H1 (cell line): ENCODE measurements around the gene SEMA6A. TPM values are rescaled to one million over a fixed set of nuclear protein-coding genes. Genes with fewer than 3 reads are reported as not detected.

ENCODE experiments used
- CTCF ChIA-PET: fragments of 300-600 bp; sonication (Branson Sonifier 250); formaldehyde crosslinking; loops from one replicate; lab custom pipeline; 2021; ENCODE audit not compliant: partially characterized antibody; lab: Charles Lee
- POLR2A ChIA-PET: fragments of 300-600 bp; sonication (Branson Sonifier 250); formaldehyde crosslinking; loops from one replicate; lab custom pipeline; 2021; ENCODE audit warnings: inconsistent platforms; ENCODE audit not compliant: partially characterized antibody; lab: Charles Lee
- DNase-seq, 2 experiments: peaks; one replicate each; pipeline versions ENCODE4 v3.0.0 to v3.0.0-alpha.2; 2010 to 2022; ENCODE audit warnings: low spot score in 2 of 2, low read depth in 1 of 2, mixed read lengths in 1 of 2
- FAIRE-seq: peaks from 2 replicates; lab custom pipeline; 2011; peaks lifted over from hg19 to GRCh38; lab: Jason Lieb, UNC
- H2AFZ ChIP-seq: 2 replicates; pipeline ENCODE4 v1.8.1; 2012; ENCODE audit warnings: low read length, inconsistent platforms
- H2AK5ac ChIP-seq: 2 replicates; pipeline ENCODE4 v1.6.1; 2013; ENCODE audit warnings: low read depth, low read length
- H2BK120ac ChIP-seq: replicated peaks from 2 replicates; pipeline ENCODE3; 2013; ENCODE audit warnings: low read depth, low read length, inconsistent platforms
- H2BK12ac ChIP-seq: 2 replicates; pipeline ENCODE4 v1.6.1; 2013; ENCODE audit warnings: low read depth, low read length
- H2BK15ac ChIP-seq: 2 replicates; pipeline ENCODE4 v1.6.1; 2013; ENCODE audit warnings: low read length
- H2BK20ac ChIP-seq: 2 replicates; pipeline ENCODE4 v1.6.1; 2013; ENCODE audit warnings: low read length
- H2BK5ac ChIP-seq: 2 replicates; pipeline ENCODE4 v1.6.1; 2013; ENCODE audit warnings: low read depth, low read length
- H3K14ac ChIP-seq: 2 replicates; pipeline ENCODE4 v1.6.1; 2013; ENCODE audit warnings: inconsistent platforms; ENCODE audit not compliant: insufficient read length
- H3K18ac ChIP-seq: 2 replicates; pipeline ENCODE4 v1.6.1; 2013; ENCODE audit warnings: low read length; ENCODE audit errors: extremely low read depth
- H3K23ac ChIP-seq: 2 replicates; pipeline ENCODE4 v1.6.1; 2013; ENCODE audit warnings: inconsistent platforms; ENCODE audit not compliant: insufficient read length
- H3K23me2 ChIP-seq: 2 replicates; pipeline ENCODE4 v1.6.1; 2013; ENCODE audit warnings: low read depth, low read length
- H3K27ac ChIP-seq: 2 replicates; pipeline ENCODE4 v1.6.1; 2011; ENCODE audit warnings: low read depth, low read length, inconsistent platforms
- H3K27me3 ChIP-seq, 4 experiments: replicated peaks in 1 of 4; 1 replicate in 1 of 4; 2 replicates in 3 of 4; pipeline versions ENCODE4 v1.6.1 to v1.8.1; 2011 to 2013; ENCODE audit warnings: low read length in 3 of 4, mild to moderate bottlenecking in 3 of 4, inconsistent platforms in 2 of 4, mixed read lengths in 2 of 4, moderate library complexity in 1 of 4; ENCODE audit not compliant: control insufficient read depth in 3 of 4, insufficient read depth in 3 of 4; ENCODE audit errors: extremely low read depth in 1 of 4
- H3K36me3 ChIP-seq, 4 experiments: 2 replicates each; pipeline versions ENCODE4 v1.6.1 to v1.8.1; 2011 to 2013; ENCODE audit warnings: mild to moderate bottlenecking in 4 of 4, low read length in 3 of 4, moderate library complexity in 2 of 4, control low read depth in 1 of 4, inconsistent platforms in 1 of 4; ENCODE audit not compliant: insufficient read depth in 4 of 4, control insufficient read depth in 2 of 4
- H3K4ac ChIP-seq: replicated peaks from 2 replicates; pipeline ENCODE3; 2013; ENCODE audit warnings: low read length, low read depth, mixed read lengths, inconsistent platforms; ENCODE audit not compliant: insufficient read length
- H3K4me1 ChIP-seq, 4 experiments: replicated peaks in 1 of 4; 1 replicate in 1 of 4; 2 replicates in 3 of 4; pipeline versions ENCODE4 v1.6.1 to v1.8.1; 2011 to 2013; ENCODE audit warnings: low read length in 3 of 4, inconsistent platforms in 2 of 4, mixed read lengths in 1 of 4; ENCODE audit not compliant: insufficient read depth in 4 of 4, control insufficient read depth in 3 of 4
- H3K4me2 ChIP-seq, 2 experiments: 2 replicates each; pipeline versions ENCODE4 v1.6.1 to v1.8.1; 2011 to 2013; ENCODE audit warnings: low read depth in 2 of 2, low read length in 2 of 2, control low read depth in 1 of 2, inconsistent platforms in 1 of 2, mild to moderate bottlenecking in 1 of 2; ENCODE audit not compliant: insufficient read depth in 1 of 2
- H3K4me3 ChIP-seq, 4 experiments: fragments of 200-600, 300-600 bp in 1 of 4; sonication (generic), shearing (Covaris generic), sonication (Bioruptor Twin) in 1 of 4; 2 replicates each; pipeline versions ENCODE4 v1.5.1 to v1.8.1; 2011 to 2016; ENCODE audit warnings: low read length in 4 of 4, low read depth in 3 of 4, control low read depth in 2 of 4, inconsistent platforms in 2 of 4, mild to moderate bottlenecking in 2 of 4, mixed read lengths in 1 of 4, moderate library complexity in 1 of 4; ENCODE audit not compliant: insufficient read depth in 2 of 4; ENCODE audit errors: extremely low read depth in 1 of 4
- H3K56ac ChIP-seq: replicated peaks from 2 replicates; pipeline ENCODE3; 2013; ENCODE audit warnings: low read depth, mild to moderate bottlenecking, mixed read lengths, low read length, inconsistent platforms; ENCODE audit not compliant: insufficient read length
- H3K79me1 ChIP-seq: 2 replicates; pipeline ENCODE4 v1.6.1; 2013; ENCODE audit warnings: low read depth, low read length, control low read depth
- H3K79me2 ChIP-seq, 2 experiments: 2 replicates each; pipeline versions ENCODE4 v1.6.1 to v1.8.1; 2012 to 2013; ENCODE audit warnings: low read length in 2 of 2, mild to moderate bottlenecking in 2 of 2, inconsistent platforms in 1 of 2; ENCODE audit not compliant: insufficient read depth in 2 of 2, control insufficient read depth in 1 of 2
- H3K9ac ChIP-seq, 4 experiments: replicated peaks in 1 of 4; 1 replicate in 1 of 4; 2 replicates in 3 of 4; pipeline versions ENCODE4 v1.6.1 to v1.8.1; 2011 to 2013; ENCODE audit warnings: low read depth in 3 of 4, low read length in 3 of 4, control low read depth in 2 of 4, mild to moderate bottlenecking in 2 of 4, moderate library complexity in 2 of 4, inconsistent platforms in 1 of 4; ENCODE audit errors: extremely low read depth in 1 of 4
- H3K9me3 ChIP-seq, 2 experiments: 2 replicates each; pipeline versions ENCODE4 v1.6.1 to v1.8.1; 2012 to 2013; ENCODE audit warnings: mild to moderate bottlenecking in 2 of 2, moderate library complexity in 2 of 2, control low read depth in 1 of 2, inconsistent platforms in 1 of 2, low read depth in 1 of 2, low read length in 1 of 2, mixed read lengths in 1 of 2; ENCODE audit not compliant: insufficient read depth in 2 of 2
- H4K20me1 ChIP-seq, 2 experiments: replicated peaks in 1 of 2; 2 replicates each; pipeline versions ENCODE3 to v1.8.1; 2011 to 2013; ENCODE audit warnings: inconsistent platforms in 2 of 2, low read length in 2 of 2, mild to moderate bottlenecking in 1 of 2; ENCODE audit not compliant: insufficient read depth in 2 of 2, control insufficient read depth in 1 of 2
- H4K5ac ChIP-seq: 2 replicates; pipeline ENCODE4 v1.6.1; 2013; ENCODE audit warnings: low read length, low read depth, mixed read lengths, inconsistent platforms; ENCODE audit not compliant: insufficient read length
- H4K8ac ChIP-seq: 2 replicates; pipeline ENCODE4 v1.8.0; 2013; ENCODE audit warnings: mild to moderate bottlenecking, moderate library complexity, low read length, inconsistent platforms; ENCODE audit not compliant: insufficient read depth; ENCODE audit errors: extremely low read depth
- H4K91ac ChIP-seq: replicated peaks from 2 replicates; pipeline ENCODE3; 2013; ENCODE audit warnings: low read length, mixed read lengths, inconsistent platforms; ENCODE audit not compliant: insufficient read length
- FOSL1 ChIP-seq: IDR thresholded peaks from 2 replicates; pipeline ENCODE4 v1.6.1; 2011; ENCODE audit warnings: mild to moderate bottlenecking, low read depth, low read length, moderate library complexity; ENCODE audit not compliant: insufficient read depth
- JUN ChIP-seq: IDR thresholded peaks from 2 replicates; pipeline ENCODE4 v1.6.1; 2011; ENCODE audit warnings: low read depth, mild to moderate bottlenecking, improper control_type of control experiment, low read length
- JUND ChIP-seq: IDR thresholded peaks from 2 replicates; pipeline ENCODE4 v1.6.1; 2011; ENCODE audit warnings: mild to moderate bottlenecking, improper control_type of control experiment, low read length
- KDM4A ChIP-seq: IDR thresholded peaks from one replicate; pipeline ENCODE4 v1.7.1; 2012; ENCODE audit warnings: low read depth, mild to moderate bottlenecking, moderate library complexity, low read length, inconsistent platforms; ENCODE audit not compliant: severe bottlenecking
- RBBP5 ChIP-seq: IDR thresholded peaks from 2 replicates; pipeline ENCODE4 v1.7.1; 2012; ENCODE audit warnings: low read depth, mild to moderate bottlenecking, inconsistent platforms, low read length, moderate library complexity, borderline replicate concordance
- SIN3A ChIP-seq, 2 experiments: IDR thresholded peaks in 1 of 2; conservative IDR thresholded peaks in 1 of 2; 2 replicates each; pipeline ENCODE4 v1.6.1; 2011 to 2012; ENCODE audit warnings: low read length in 2 of 2, improper control_type of control experiment in 1 of 2, low read depth in 1 of 2, mild to moderate bottlenecking in 1 of 2
- SIRT6 ChIP-seq: IDR thresholded peaks from one replicate; pipeline ENCODE4 v1.7.1; 2012; ENCODE audit warnings: low read length, inconsistent platforms
- SP1 ChIP-seq: IDR thresholded peaks from 2 replicates; pipeline ENCODE4 v1.6.1; 2011; ENCODE audit warnings: low read depth, low read length
- SP2 ChIP-seq: IDR thresholded peaks from 2 replicates; pipeline ENCODE4 v1.6.1; 2012; ENCODE audit warnings: mild to moderate bottlenecking, low read length, inconsistent platforms
- TCF12 ChIP-seq: IDR thresholded peaks from 2 replicates; pipeline ENCODE4 v1.6.1; 2011; ENCODE audit warnings: low read depth, mild to moderate bottlenecking, low read length
- TEAD4 ChIP-seq: IDR thresholded peaks from 2 replicates; pipeline ENCODE4 v1.6.1; 2012; ENCODE audit warnings: low read depth, low read length, inconsistent platforms, mixed read lengths
- WGBS, 2 experiments: shearing (Covaris generic) in 1 of 2; methylation state at CpG; one replicate each; pipeline versions ENCODE4 v1.1.6 to v1.1.7; 2013 to 2015; ENCODE audit warnings: low lambda C conversion rate in 2 of 2, mixed read lengths in 2 of 2, inconsistent platforms in 1 of 2, low coverage in 1 of 2, missing lambda C conversion rate in 1 of 2; ENCODE audit not compliant: insufficient replicate concordance in 2 of 2, insufficient coverage in 1 of 2, insufficient read length in 1 of 2; ENCODE audit errors: extremely low coverage in 1 of 2, missing lambda C conversion rate in 1 of 2; 5-methylcytosine and 5-hydroxymethylcytosine counted together
- polyA plus RNA-seq, 7 experiments: library from polyadenylated mRNA; depleted of rRNA in 3 of 7; stranded (reverse) in 5 of 7; unstranded in 2 of 7; fragments of >200 nt in 5 of 7; fragments of 200-250 nt in 2 of 7; gene quantifications; 1 replicate in 5 of 7; 2 replicates in 1 of 7; 4 replicates in 1 of 7; pipeline versions ENCODE4 v1.2.1 to v1.2.3, GENCODE V29; 2011 to 2013; ENCODE audit warnings: missing spikeins in 2 of 7, mixed read lengths in 2 of 7
- total RNA-seq: library from RNA; stranded (reverse); fragmentation: NEBNext Ultra II Directional; extraction: Animal tissue kit (Norgen Biotek cat#: 25700); gene quantifications from 2 replicates; pipeline ENCODE4 v1.2.1, GENCODE V29; 2021
- TF ChIP-seq, protein P1 (sequence below): IDR thresholded peaks from 2 replicates; pipeline ENCODE4 v1.6.1; 2011; ENCODE audit warnings: low read depth, mild to moderate bottlenecking, low read length; ENCODE audit not compliant: insufficient read depth
- TF ChIP-seq, protein P2 (sequence below): IDR thresholded peaks from 2 replicates; pipeline ENCODE4 v1.6.1; 2012; ENCODE audit warnings: inconsistent platforms

Gene SEMA6A
- total and polyA plus RNA-seq, 2 of the 8 experiments (the other 6 are each of a cell fraction or from before 2014, with no cell fraction given) = 78.3 to 277 TPM

DNA sequence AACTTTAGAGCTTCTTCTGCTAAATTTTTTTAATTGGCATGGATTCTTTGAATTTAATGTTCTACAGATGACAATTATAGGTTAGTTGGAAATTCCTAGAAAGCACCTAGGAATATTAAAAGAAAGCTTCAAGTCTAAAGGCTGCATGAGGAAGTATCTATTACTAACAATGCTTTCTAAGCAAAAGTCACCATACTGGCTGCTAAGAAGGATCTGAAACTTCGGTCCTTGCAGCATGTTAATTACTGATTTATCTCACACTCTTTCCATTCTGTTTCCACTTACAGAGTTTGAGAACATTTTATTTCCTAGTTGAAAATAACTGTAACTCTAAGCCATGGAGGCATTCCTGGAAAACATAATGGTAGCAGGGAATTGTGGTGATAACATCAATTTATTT is 8.4 kb downstream of the SEMA6A start:
- Histone ChIP-seq H4K8ac (no peak overlapping the region), H3K27ac (no peak overlapping the region), H3K4me3 (peak overlapping the region in 1 of 4 experiments; percentile 38; a peak in 1 of 8 replicates), H4K20me1 (peaks cover 41 to 55% of the 10 kb centered on the region in 2 experiments), H4K91ac (no peak overlapping the region), H2BK120ac (no peak overlapping the region), H2AK5ac (no peak overlapping the region), H3K79me1 (no peaks in the 10 kb centered on the region), H3K9me3 (no peaks in the 10 kb centered on the region), H3K4me2 (peak overlapping the region; percentile 50 to 86), H2BK20ac (no peak overlapping the region), H3K27me3 (no peaks in the 10 kb centered on the region), H3K36me3 (peaks cover 0 to 60% (median 0%) of the 10 kb centered on the region in 4 experiments; a peak in 2 of 8 replicates), H3K56ac (no peak overlapping the region), H2BK5ac (no peak overlapping the region), H3K9ac (no peak overlapping the region), H2AFZ (no peak overlapping the region), H3K18ac (no peak overlapping the region), H3K4ac (no peak overlapping the region), H3K23me2 (peaks cover 3% of the 10 kb centered on the region), H2BK12ac (no peak overlapping the region), H3K79me2 (peaks cover 96 to 100% of the 10 kb centered on the region in 2 experiments), H3K23ac (no peak overlapping the region), H3K14ac (no peak overlapping the region), H2BK15ac (no peak overlapping the region), H4K5ac (no peak overlapping the region), H3K4me1 (peaks cover 2 to 42% (median 29%) of the 10 kb centered on the region in 4 experiments)
- ChIA-PET POLR2A (interaction anchor here (0.9 to 2.0 kb wide), 2 partner anchors 7 to 41 kb away, joined by 3 to 9 read pairs; no protein-coding TSS in a partner anchor), CTCF (interaction anchor here (0.6 to 1.4 kb wide), 4 partner anchors 10 to 332 kb away, joined by 3 read pairs; no protein-coding TSS in a partner anchor)
- DNase-seq (no peak), FAIRE-seq (no peak)
- WGBS, 2 experiments = 71% methylated on average over 1 of the region's 1 CpG; no CpG with 5 or more reads in 1 of the 2 experiments
- TF ChIP-seq SP1 (no peak), RBBP5 (no peak), SIRT6 (no peak), SIN3A (conservative IDR thresholded peaks at IDR 0.05 in 1 of 2, IDR thresholded peaks at IDR 0.05 in 1 of 2; ENCODE audit: low read depth in 1 of 2, low read length in 2 of 2) (no peak), FOSL1 (no peak), SP2 (no peak), JUN (no peak), KDM4A (no peak), JUND (no peak), TEAD4 (no peak), TCF12 (no peak)
- TF ChIP-seq, protein P1, sequence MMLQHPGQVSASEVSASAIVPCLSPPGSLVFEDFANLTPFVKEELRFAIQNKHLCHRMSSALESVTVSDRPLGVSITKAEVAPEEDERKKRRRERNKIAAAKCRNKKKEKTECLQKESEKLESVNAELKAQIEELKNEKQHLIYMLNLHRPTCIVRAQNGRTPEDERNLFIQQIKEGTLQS = no peak
- TF ChIP-seq, protein P2, sequence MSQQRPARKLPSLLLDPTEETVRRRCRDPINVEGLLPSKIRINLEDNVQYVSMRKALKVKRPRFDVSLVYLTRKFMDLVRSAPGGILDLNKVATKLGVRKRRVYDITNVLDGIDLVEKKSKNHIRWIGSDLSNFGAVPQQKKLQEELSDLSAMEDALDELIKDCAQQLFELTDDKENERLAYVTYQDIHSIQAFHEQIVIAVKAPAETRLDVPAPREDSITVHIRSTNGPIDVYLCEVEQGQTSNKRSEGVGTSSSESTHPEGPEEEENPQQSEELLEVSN = no peak
